Erythroblast (primary cell): ENCODE results near the gene GPR87.

Source experiments
- DNase-seq, 2 experiments: peaks; one replicate each; lab custom pipeline; 2025; lab: John Stamatoyannopoulos, UW
- GATA1 ChIP-seq: IDR thresholded peaks from 2 replicates; pipeline ENCODE4 v1.6.1; 2011; ENCODE audit warnings: low read depth, mild to moderate bottlenecking, control low read depth, low read length, moderate library complexity
- POLR2A ChIP-seq: IDR thresholded peaks from 2 replicates; pipeline ENCODE4 v1.6.1; 2011; ENCODE audit warnings: mild to moderate bottlenecking, low read length

Gene GPR87

GRCh38 chr3:151316267-151316991 lies at the start of gene GPR87:
GPR87 (minus strand) TSS chr3:151316820; CDS start chr3:151300100, 16,720 bp downstream.
- no peak for TF ChIP-seq POLR2A
- TF ChIP-seq GATA1 = no peak
- no peak for DNase-seq

GRCh38 chr3:151362751-151363174 lies 46.1 kb upstream of the GPR87 start:
- no peak for TF ChIP-seq POLR2A
- TF ChIP-seq GATA1 = no peak

GRCh38 chr3:151357463-151357850 lies 40.8 kb upstream of the GPR87 start:
- DNase-seq = no peak
- no peak for TF ChIP-seq POLR2A
- no peak for TF ChIP-seq GATA1

More at GRCh38 chr3:151362751-151363174, 46.1 kb upstream of the GPR87 start:
- no peak for DNase-seq

GRCh38 chr3:151356794-151357462 lies 40.3 kb upstream of the GPR87 start:
- DNase-seq = no peak
- TF ChIP-seq GATA1 (no peak), POLR2A (no peak)

GRCh38 chr3:151351648-151352047 lies 35.0 kb upstream of the GPR87 start:
- no peak for DNase-seq
- TF ChIP-seq GATA1 (no peak), POLR2A (no peak)

- DNase-seq = no peak
- no peak for TF ChIP-seq GATA1
- no peak for TF ChIP-seq POLR2A
These were observed 34.6 kb upstream of the GPR87 start for GRCh38 chr3:151351219-151351618.

- no peak for DNase-seq
- TF ChIP-seq GATA1 (no peak), POLR2A (no peak)
These were observed 34.0 kb upstream of the GPR87 start for GRCh38 chr3:151350656-151351055.

GRCh38 chr3:151347432-151347831 lies 30.8 kb upstream of the GPR87 start:
- no peak for DNase-seq
- TF ChIP-seq GATA1 = no peak
- no peak for TF ChIP-seq POLR2A

GRCh38 chr3:151346292-151346691 lies 29.7 kb upstream of the GPR87 start:
- TF ChIP-seq POLR2A = no peak
- no peak for TF ChIP-seq GATA1
- DNase-seq = no peak

GRCh38 chr3:151345859-151346258 lies 29.2 kb upstream of the GPR87 start:
- DNase-seq = no peak

GRCh38 chr3:151331696-151332095 lies 15.1 kb upstream of the GPR87 start:
- DNase-seq = no peak
- no peak for TF ChIP-seq GATA1

More at GRCh38 chr3:151345859-151346258, 29.2 kb upstream of the GPR87 start:
- TF ChIP-seq GATA1 = no peak

GRCh38 chr3:151330899-151331298 lies 14.3 kb upstream of the GPR87 start:
- no peak for DNase-seq
- no peak for TF ChIP-seq POLR2A
- TF ChIP-seq GATA1 = no peak

- TF ChIP-seq GATA1 (no peak), POLR2A (no peak)
- no peak for DNase-seq
These were observed 13.8 kb upstream of the GPR87 start for GRCh38 chr3:151330379-151330778.

GRCh38 chr3:151329363-151329762 lies 12.7 kb upstream of the GPR87 start, which contains the start of gene P2RY13:
P2RY13 (minus strand) TSS chr3:151329549; CDS start chr3:151329528, 21 bp downstream.
- no peak for DNase-seq
- TF ChIP-seq GATA1 (no peak), POLR2A (no peak)
